Keratinocyte (primary cell): ENCODE results near the gene CSMD2. TPM values are rescaled to one million over a fixed set of nuclear protein-coding genes. Genes with fewer than 3 reads are reported as not detected.

Experiments
- DNase-seq: peaks from one replicate; pipeline ENCODE4 v3.0.0-alpha.2; 2011; ENCODE audit warnings: low read depth, missing footprints, low spot score
- FAIRE-seq: peaks from 2 replicates; lab custom pipeline; 2011; peaks lifted over from hg19 to GRCh38; lab: Jason Lieb, UNC
- H2AFZ ChIP-seq: 2 replicates; pipeline ENCODE4 v1.6.0; 2012; ENCODE audit warnings: low read length, control low read depth, inconsistent platforms; ENCODE audit not compliant: control insufficient read depth
- H3K27ac ChIP-seq: 2 replicates; pipeline ENCODE4 v1.5.1; 2011; ENCODE audit warnings: low read length; ENCODE audit not compliant: control insufficient read depth, insufficient read depth
- H3K27me3 ChIP-seq: 3 replicates; pipeline ENCODE4 v1.6.0; 2011; ENCODE audit warnings: low read length; ENCODE audit not compliant: control insufficient read depth, insufficient read depth; ENCODE audit errors: extremely low read depth
- H3K36me3 ChIP-seq, 2 experiments: 2 replicates in 1 of 2; 3 replicates in 1 of 2; pipeline ENCODE4 v1.5.1; 2011; ENCODE audit warnings: low read length in 2 of 2, mild to moderate bottlenecking in 1 of 2; ENCODE audit not compliant: control insufficient read depth in 2 of 2, insufficient read depth in 2 of 2; ENCODE audit errors: extremely low read depth in 1 of 2
- H3K4me1 ChIP-seq: 3 replicates; pipeline ENCODE4 v1.5.1; 2011; ENCODE audit warnings: low read length; ENCODE audit not compliant: control insufficient read depth, insufficient read depth; ENCODE audit errors: extremely low read depth
- H3K4me2 ChIP-seq: 3 replicates; pipeline ENCODE4 v1.6.0; 2011; ENCODE audit warnings: low read depth, low read length; ENCODE audit not compliant: control insufficient read depth, insufficient read depth; ENCODE audit errors: extremely low read depth
- H3K4me3 ChIP-seq, 3 experiments: fragments of 200-600 bp in 1 of 3; sonication (generic) in 1 of 3; 2 replicates in 2 of 3; 3 replicates in 1 of 3; pipeline ENCODE4 v1.5.1; 2011 to 2016; ENCODE audit warnings: low read length in 3 of 3, mild to moderate bottlenecking in 3 of 3, control low read depth in 2 of 3, inconsistent platforms in 1 of 3, low read depth in 1 of 3, mixed read lengths in 1 of 3, mixed run types in 1 of 3, moderate library complexity in 1 of 3; ENCODE audit not compliant: control insufficient read depth in 2 of 3, insufficient read depth in 2 of 3; ENCODE audit errors: extremely low read depth in 1 of 3
- H3K79me2 ChIP-seq: 2 replicates; pipeline ENCODE4 v1.6.0; 2012; ENCODE audit warnings: low read length; ENCODE audit not compliant: control insufficient read depth, insufficient read depth
- H3K9ac ChIP-seq: 3 replicates; pipeline ENCODE4 v1.6.0; 2011; ENCODE audit warnings: low read length; ENCODE audit not compliant: control insufficient read depth, insufficient read depth; ENCODE audit errors: extremely low read depth
- H3K9me1 ChIP-seq: 3 replicates; pipeline ENCODE4 v1.6.0; 2011; ENCODE audit warnings: low read length; ENCODE audit not compliant: control insufficient read depth, insufficient read depth; ENCODE audit errors: extremely low read depth
- H3K9me3 ChIP-seq: 2 replicates; pipeline ENCODE4 v1.5.1; 2012; ENCODE audit warnings: low read depth, low read length; ENCODE audit not compliant: control insufficient read depth
- H4K20me1 ChIP-seq: 3 replicates; pipeline ENCODE4 v1.6.0; 2011; ENCODE audit warnings: low read length; ENCODE audit not compliant: control insufficient read depth, insufficient read depth; ENCODE audit errors: extremely low read depth
- EZH2 ChIP-seq: IDR thresholded peaks from one replicate; pipeline ENCODE4 v1.6.1; 2012; ENCODE audit warnings: inconsistent platforms, mild to moderate bottlenecking, low read length, moderate library complexity
- dilution Hi-C: fragments of 300-500 bp; cut with MboI; formaldehyde crosslinking; loops from one replicate; pipeline ENCODE4 v1.7.0; 2020; ENCODE audit warnings: low sequenced_read_pairs; ENCODE audit not compliant: extremely low pct_ligation_motif_present
- polyA plus RNA-seq, 5 experiments: library from polyadenylated mRNA; depleted of rRNA in 3 of 5; stranded (reverse) in 3 of 5; stranded (forward) in 1 of 5; unstranded in 1 of 5; fragments of >200 nt; gene quantifications; 1 replicate in 1 of 5; 2 replicates in 3 of 5; 3 replicates in 1 of 5; pipeline versions ENCODE4 v1.2.1 to v1.2.3, GENCODE V29; 2011 to 2012; ENCODE audit warnings: missing spikeins in 2 of 5, low read depth in 1 of 5, low replicate concordance in 1 of 5
- TF ChIP-seq, protein P1 (sequence below), 3 experiments: IDR thresholded peaks in 1 of 3; conservative IDR thresholded peaks in 1 of 3; optimal IDR thresholded peaks in 1 of 3; 2 replicates in 2 of 3; 3 replicates in 1 of 3; pipeline versions ENCODE3 to v1.5.1; 2011; ENCODE audit warnings: low read length in 3 of 3, mild to moderate bottlenecking in 3 of 3, moderate library complexity in 2 of 3, control low read depth in 1 of 3, inconsistent platforms in 1 of 3; ENCODE audit not compliant: insufficient read depth in 2 of 3; ENCODE audit errors: extremely low read depth in 1 of 3

CSMD2 gene
- polyA plus RNA-seq, 1 donor (not counting 4 experiments of a cell fraction or from before 2014, with no cell fraction given): 2.0 TPM

DNA sequence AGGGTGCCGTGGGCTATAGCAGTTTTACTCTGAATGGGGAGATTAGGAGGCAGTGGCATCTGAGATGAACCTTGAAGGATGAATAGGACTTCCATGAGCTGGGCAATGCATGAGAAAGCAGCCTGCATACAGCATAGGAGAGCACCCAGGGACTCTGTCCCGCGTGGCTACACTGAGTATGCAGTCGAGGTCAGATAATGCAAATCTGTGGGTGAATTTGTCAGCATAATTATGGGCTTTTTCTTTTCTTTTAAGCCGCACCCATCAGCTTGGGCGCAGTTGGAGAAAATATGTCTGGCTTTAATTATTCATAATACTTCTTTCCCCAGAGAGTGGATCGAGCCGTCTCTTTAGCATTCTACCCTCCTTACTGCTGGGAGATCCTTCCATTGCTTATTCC is 504.1 kb downstream of the CSMD2 start:
- Histone ChIP-seq H3K9me3 (no peaks in the 10 kb centered on the region), H3K79me2 (no peaks in the 10 kb centered on the region), H2AFZ (no peak overlapping the region), H3K4me1 (no peaks in the 10 kb centered on the region), H3K27me3 (no peaks in the 10 kb centered on the region), H3K27ac (no peak overlapping the region), H3K4me3 (no peak overlapping the region), H3K4me2 (no peak overlapping the region), H3K9ac (no peak overlapping the region), H4K20me1 (no peaks in the 10 kb centered on the region), H3K36me3 (no peaks in the 10 kb centered on the region), H3K9me1 (no peaks in the 10 kb centered on the region)
- DNase-seq: no peak
- dilution Hi-C loops: no loop called here
- TF ChIP-seq, protein P1, sequence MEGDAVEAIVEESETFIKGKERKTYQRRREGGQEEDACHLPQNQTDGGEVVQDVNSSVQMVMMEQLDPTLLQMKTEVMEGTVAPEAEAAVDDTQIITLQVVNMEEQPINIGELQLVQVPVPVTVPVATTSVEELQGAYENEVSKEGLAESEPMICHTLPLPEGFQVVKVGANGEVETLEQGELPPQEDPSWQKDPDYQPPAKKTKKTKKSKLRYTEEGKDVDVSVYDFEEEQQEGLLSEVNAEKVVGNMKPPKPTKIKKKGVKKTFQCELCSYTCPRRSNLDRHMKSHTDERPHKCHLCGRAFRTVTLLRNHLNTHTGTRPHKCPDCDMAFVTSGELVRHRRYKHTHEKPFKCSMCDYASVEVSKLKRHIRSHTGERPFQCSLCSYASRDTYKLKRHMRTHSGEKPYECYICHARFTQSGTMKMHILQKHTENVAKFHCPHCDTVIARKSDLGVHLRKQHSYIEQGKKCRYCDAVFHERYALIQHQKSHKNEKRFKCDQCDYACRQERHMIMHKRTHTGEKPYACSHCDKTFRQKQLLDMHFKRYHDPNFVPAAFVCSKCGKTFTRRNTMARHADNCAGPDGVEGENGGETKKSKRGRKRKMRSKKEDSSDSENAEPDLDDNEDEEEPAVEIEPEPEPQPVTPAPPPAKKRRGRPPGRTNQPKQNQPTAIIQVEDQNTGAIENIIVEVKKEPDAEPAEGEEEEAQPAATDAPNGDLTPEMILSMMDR (optimal IDR thresholded peaks at IDR 0.05 in 1 of 3, IDR thresholded peaks at IDR 0.05 in 1 of 3, conservative IDR thresholded peaks at IDR 0.05 in 1 of 3; ENCODE audit: extremely low read depth in 1 of 3, insufficient read depth in 2 of 3, low read length in 3 of 3): no peak
- TF ChIP-seq EZH2: no peak
- FAIRE-seq: no peak

DNA sequence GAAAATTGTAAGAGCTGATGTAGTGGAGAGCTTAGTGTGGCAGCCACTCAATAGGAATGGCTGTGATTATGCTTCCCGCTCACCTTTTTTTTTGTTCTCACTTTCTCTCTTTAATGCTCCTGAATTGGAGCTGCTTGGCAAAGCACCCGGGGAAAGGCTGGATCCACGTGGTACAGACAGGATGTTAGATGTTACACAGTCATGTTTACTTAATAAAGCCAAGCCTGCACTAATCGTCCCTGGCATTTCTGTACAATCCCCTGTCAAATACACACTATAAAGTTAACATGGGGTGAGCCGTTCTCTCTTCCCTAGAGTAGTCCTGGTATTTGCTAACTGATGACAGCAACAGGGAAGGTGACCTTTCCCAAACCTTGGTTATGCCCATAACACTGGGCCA is 504.8 kb downstream of the CSMD2 start:
- FAIRE-seq (no peak), DNase-seq (no peak)
- Histone ChIP-seq H3K27ac (no peak overlapping the region), H3K9ac (no peak overlapping the region), H3K36me3 (no peaks in the 10 kb centered on the region), H3K27me3 (no peaks in the 10 kb centered on the region), H3K4me2 (no peak overlapping the region), H3K9me1 (no peaks in the 10 kb centered on the region), H3K4me1 (no peaks in the 10 kb centered on the region), H3K79me2 (no peaks in the 10 kb centered on the region), H2AFZ (no peak overlapping the region), H3K4me3 (no peak overlapping the region), H3K9me3 (no peaks in the 10 kb centered on the region), H4K20me1 (no peaks in the 10 kb centered on the region)
- TF ChIP-seq, protein P1 (optimal IDR thresholded peaks at IDR 0.05 in 1 of 3, IDR thresholded peaks at IDR 0.05 in 1 of 3, conservative IDR thresholded peaks at IDR 0.05 in 1 of 3; ENCODE audit: extremely low read depth in 1 of 3, insufficient read depth in 2 of 3, low read length in 3 of 3): no peak
- no peak for TF ChIP-seq EZH2
- dilution Hi-C loops: no loop called here
